ENCODE measurements around the gene GPD1L.

DNA sequence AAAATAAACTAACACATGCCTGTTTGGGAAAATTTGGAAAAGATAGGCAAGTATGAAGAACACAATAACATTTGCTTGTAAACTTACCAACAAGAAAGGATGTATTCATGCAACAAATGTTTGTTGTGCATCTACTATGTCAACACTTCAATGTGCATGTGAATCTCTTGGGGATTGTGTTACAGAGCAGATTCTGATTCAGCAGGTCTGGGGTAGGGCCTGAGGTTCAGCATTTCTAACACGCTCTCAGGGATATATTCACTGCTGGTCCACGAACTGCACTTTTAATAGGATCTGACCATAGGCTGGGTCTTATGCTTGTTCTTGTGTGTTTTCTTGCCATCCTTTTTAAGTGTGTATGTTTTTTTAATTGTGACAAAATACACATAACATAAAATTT is 11.8 kb downstream of the GPD1L start:
- TF ChIP-seq, protein P1, sequence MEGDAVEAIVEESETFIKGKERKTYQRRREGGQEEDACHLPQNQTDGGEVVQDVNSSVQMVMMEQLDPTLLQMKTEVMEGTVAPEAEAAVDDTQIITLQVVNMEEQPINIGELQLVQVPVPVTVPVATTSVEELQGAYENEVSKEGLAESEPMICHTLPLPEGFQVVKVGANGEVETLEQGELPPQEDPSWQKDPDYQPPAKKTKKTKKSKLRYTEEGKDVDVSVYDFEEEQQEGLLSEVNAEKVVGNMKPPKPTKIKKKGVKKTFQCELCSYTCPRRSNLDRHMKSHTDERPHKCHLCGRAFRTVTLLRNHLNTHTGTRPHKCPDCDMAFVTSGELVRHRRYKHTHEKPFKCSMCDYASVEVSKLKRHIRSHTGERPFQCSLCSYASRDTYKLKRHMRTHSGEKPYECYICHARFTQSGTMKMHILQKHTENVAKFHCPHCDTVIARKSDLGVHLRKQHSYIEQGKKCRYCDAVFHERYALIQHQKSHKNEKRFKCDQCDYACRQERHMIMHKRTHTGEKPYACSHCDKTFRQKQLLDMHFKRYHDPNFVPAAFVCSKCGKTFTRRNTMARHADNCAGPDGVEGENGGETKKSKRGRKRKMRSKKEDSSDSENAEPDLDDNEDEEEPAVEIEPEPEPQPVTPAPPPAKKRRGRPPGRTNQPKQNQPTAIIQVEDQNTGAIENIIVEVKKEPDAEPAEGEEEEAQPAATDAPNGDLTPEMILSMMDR (IDR thresholded peaks at IDR 0.05), result no peak
- no peak for TF ChIP-seq EZH2 (IDR thresholded peaks at IDR 0.05; ENCODE audit: borderline replicate concordance, insufficient read depth, low read depth, low read length, poor library complexity, severe bottlenecking)
